IMR-90 (cell line): ENCODE data around the gene DOCK2. TPM values are rescaled to one million over a fixed set of nuclear protein-coding genes. Genes with fewer than 3 reads are reported as not detected.

Experiments
- ATAC-seq: fragments of 200-7000 bp; cut with Tn5 transposase; 2 replicates; pipeline ENCODE4 v1.9.1; 2020; ENCODE audit warnings: low read depth, mild to moderate bottlenecking, moderate library complexity
- BruUV-seq: library from RNA; stranded (reverse); fragments of 400-500 nt; replicated peaks from 2 replicates; lab custom pipeline; 2021; lab: Mats Ljungman, UMichigan
- CTCF ChIA-PET: fragments of 300-600 bp; formaldehyde crosslinking; extraction: SDS; loops from one replicate; lab custom pipeline; 2021; ENCODE audit warnings: antibody characterized with exemption; lab: Yijun Ruan, JAX
- POLR2A ChIA-PET: fragments of 300-600 bp; sonication (Branson Sonifier 250); formaldehyde crosslinking; loops from one replicate; lab custom pipeline; 2022; ENCODE audit warnings: antibody characterized with exemption; ENCODE audit not compliant: unreplicated experiment; lab: Charles Lee
- DNase-seq: peaks from one replicate; pipeline ENCODE4 v3.0.0; 2013
- H2AFZ ChIP-seq: replicated peaks from 2 replicates; pipeline ENCODE3; 2013; ENCODE audit warnings: low read length, mild to moderate bottlenecking; ENCODE audit not compliant: poor library complexity
- H2AK5ac ChIP-seq: 2 replicates; pipeline ENCODE4 v1.6.1; 2013; ENCODE audit warnings: low read depth, low read length, inconsistent platforms
- H2AK9ac ChIP-seq: replicated peaks from 2 replicates; pipeline ENCODE3; 2013; ENCODE audit warnings: mild to moderate bottlenecking, low read depth, low read length, moderate library complexity; ENCODE audit not compliant: poor library complexity
- H2BK120ac ChIP-seq: 2 replicates; pipeline ENCODE4 v1.6.1; 2013; ENCODE audit warnings: low read depth, low read length, inconsistent platforms
- H2BK15ac ChIP-seq: 3 replicates; pipeline ENCODE4 v1.6.1; 2013; ENCODE audit warnings: low read depth, low read length, inconsistent platforms
- H2BK20ac ChIP-seq: 2 replicates; pipeline ENCODE4 v1.6.1; 2013; ENCODE audit warnings: low read depth, mild to moderate bottlenecking, inconsistent platforms, low read length, moderate library complexity
- H2BK5ac ChIP-seq: 2 replicates; pipeline ENCODE4 v1.6.1; 2013; ENCODE audit warnings: mild to moderate bottlenecking, low read depth, low read length, inconsistent platforms; ENCODE audit not compliant: poor library complexity, severe bottlenecking
- H3K14ac ChIP-seq: replicated peaks from 2 replicates; pipeline ENCODE4 v1.6.1; 2013; ENCODE audit warnings: low read depth, low read length, inconsistent platforms
- H3K18ac ChIP-seq: 2 replicates; pipeline ENCODE4 v1.6.1; 2013; ENCODE audit warnings: low read depth, low read length, control low read depth
- H3K23ac ChIP-seq: 2 replicates; pipeline ENCODE4 v1.6.1; 2013; ENCODE audit warnings: low read depth, low read length, inconsistent platforms
- H3K27ac ChIP-seq: 2 replicates; pipeline ENCODE4 v1.5.1; 2013; ENCODE audit warnings: mild to moderate bottlenecking, control low read depth, low read length; ENCODE audit not compliant: insufficient read depth
- H3K27me3 ChIP-seq: 2 replicates; pipeline ENCODE4 v1.6.1; 2013; ENCODE audit warnings: low read length; ENCODE audit not compliant: control insufficient read depth, insufficient read depth
- H3K36me3 ChIP-seq: 2 replicates; pipeline ENCODE4 v1.6.1; 2013; ENCODE audit warnings: low read length, mixed read lengths; ENCODE audit not compliant: control insufficient read depth, insufficient read depth
- H3K4ac ChIP-seq: 2 replicates; pipeline ENCODE4 v1.6.1; 2013; ENCODE audit warnings: low read depth, low read length, inconsistent platforms
- H3K4me1 ChIP-seq: 2 replicates; pipeline ENCODE4 v1.6.1; 2013; ENCODE audit warnings: low read length, mixed read lengths; ENCODE audit not compliant: control insufficient read depth, insufficient read depth
- H3K4me2 ChIP-seq: 2 replicates; pipeline ENCODE4 v1.6.1; 2013; ENCODE audit warnings: low read depth, mild to moderate bottlenecking, control low read depth, low read length, moderate library complexity
- H3K4me3 ChIP-seq: 2 replicates; pipeline ENCODE4 v1.5.1; 2013; ENCODE audit warnings: low read depth, mild to moderate bottlenecking, control low read depth, low read length, moderate library complexity; ENCODE audit not compliant: insufficient read depth
- H3K56ac ChIP-seq: 2 replicates; pipeline ENCODE4 v1.6.1; 2013; ENCODE audit warnings: low read length, inconsistent platforms; ENCODE audit not compliant: insufficient read depth; ENCODE audit errors: extremely low read depth
- H3K79me1 ChIP-seq, 2 experiments: 2 replicates each; pipeline ENCODE4 v1.6.1; 2013; ENCODE audit warnings: low read length in 2 of 2, inconsistent platforms in 1 of 2, low read depth in 1 of 2
- H3K9ac ChIP-seq: 2 replicates; pipeline ENCODE4 v1.6.1; 2013; ENCODE audit warnings: low read depth, low read length, control low read depth
- H3K9me1 ChIP-seq: 2 replicates; pipeline ENCODE4 v1.6.1; 2013; ENCODE audit warnings: low read length, inconsistent platforms; ENCODE audit not compliant: insufficient read depth
- H3K9me3 ChIP-seq: 2 replicates; pipeline ENCODE4 v1.6.1; 2013; ENCODE audit warnings: low read length; ENCODE audit not compliant: control insufficient read depth, insufficient read depth
- H4K20me1 ChIP-seq: 2 replicates; pipeline ENCODE4 v1.6.1; 2013; ENCODE audit warnings: low read length, inconsistent platforms; ENCODE audit not compliant: insufficient read depth
- H4K5ac ChIP-seq: 2 replicates; pipeline ENCODE4 v1.6.1; 2013; ENCODE audit warnings: mild to moderate bottlenecking, low read depth, low read length, control low read depth
- H4K8ac ChIP-seq, 2 experiments: 2 replicates each; pipeline ENCODE4 v1.6.1; 2013; ENCODE audit warnings: low read depth in 2 of 2, low read length in 2 of 2, control low read depth in 1 of 2, inconsistent platforms in 1 of 2
- H4K91ac ChIP-seq: 2 replicates; pipeline ENCODE4 v1.6.1; 2013; ENCODE audit warnings: low read depth, low read length, inconsistent platforms; ENCODE audit not compliant: insufficient read depth
- BHLHE40 ChIP-seq: fragments of 150-350 bp; IDR thresholded peaks from 2 replicates; pipeline ENCODE4 v1.6.1; 2016; ENCODE audit warnings: mild to moderate bottlenecking, low read depth, low read length
- CEBPB ChIP-seq: IDR thresholded peaks from 2 replicates; pipeline ENCODE4 v1.6.1; 2012; ENCODE audit warnings: low read depth, low read length, improper control_type of control experiment
- ELK1 ChIP-seq: fragments of 150-350 bp; IDR thresholded peaks from 2 replicates; pipeline ENCODE4 v1.6.1; 2016; ENCODE audit warnings: low read depth, mild to moderate bottlenecking, low read length, moderate library complexity, borderline replicate concordance
- FOS ChIP-seq: fragments of 150-350 bp; IDR thresholded peaks from 2 replicates; pipeline ENCODE4 v1.6.1; 2016; ENCODE audit warnings: low read depth, low read length
- MAFK ChIP-seq: IDR thresholded peaks from 2 replicates; pipeline ENCODE4 v1.6.1; 2012; ENCODE audit warnings: low read depth, low read length, improper control_type of control experiment
- NFE2L2 ChIP-seq: fragments of 150-350 bp; IDR thresholded peaks from 2 replicates; pipeline ENCODE4 v1.6.1; 2016; ENCODE audit warnings: low read depth, mild to moderate bottlenecking, low read length
- POLR2A ChIP-seq: IDR thresholded peaks from 2 replicates; pipeline ENCODE4 v1.6.1; 2012; ENCODE audit warnings: mild to moderate bottlenecking, low read depth, low read length
- RFX5 ChIP-seq: IDR thresholded peaks from 2 replicates; pipeline ENCODE4 v1.8.0; 2012; ENCODE audit warnings: low read depth, mild to moderate bottlenecking, low read length, moderate library complexity
- SMC3 ChIP-seq: fragments of 150-350 bp; IDR thresholded peaks from 2 replicates; pipeline ENCODE4 v1.6.1; 2016; ENCODE audit warnings: low read depth, mild to moderate bottlenecking, antibody characterized with exemption, low read length, moderate library complexity
- USF2 ChIP-seq: fragments of 150-350 bp; IDR thresholded peaks from 2 replicates; pipeline ENCODE4 v1.6.1; 2017; ENCODE audit warnings: mild to moderate bottlenecking, antibody characterized with exemption, low read length, low read depth
- WGBS, 2 experiments: methylation state at CpG; one replicate each; pipeline versions ENCODE4 v1.1.5 to v1.1.7; 2013; ENCODE audit warnings: missing lambda C conversion rate in 2 of 2; ENCODE audit not compliant: insufficient read length in 1 of 2; ENCODE audit errors: extremely low coverage in 2 of 2; 5-methylcytosine and 5-hydroxymethylcytosine counted together
- dilution Hi-C: fragments of 300-500 bp; cut with HindIII; formaldehyde crosslinking; loops from one replicate; pipeline ENCODE4 v1.14.3; 2018; ENCODE audit warnings: low sequenced_read_pairs; ENCODE audit not compliant: unreplicated experiment
- in situ Hi-C: fragments of 300-500 bp; cut with MboI; formaldehyde crosslinking; loops from 3 replicates; pipeline ENCODE4 v1.14.3; 2019; ENCODE audit warnings: low sequenced_read_pairs, inconsistent platforms, mixed read lengths
- intact Hi-C: fragments of 100-400 bp; cut with micrococcal nuclease; formaldehyde crosslinking; loops from 2 replicates; pipeline ENCODE4 v1.10.0; 2022
- polyA plus RNA-seq, 3 experiments: library from polyadenylated mRNA; depleted of rRNA; stranded (reverse); fragments of >200 nt; gene quantifications; 2 replicates each; pipeline ENCODE4 v1.2.3, GENCODE V29; 2012; ENCODE audit warnings: low replicate concordance in 1 of 3
- total RNA-seq: library from RNA; depleted of rRNA; stranded (reverse); fragments of >200 nt; gene quantifications from 2 replicates; pipeline ENCODE4 v1.2.3, GENCODE V29; 2012

The DOCK2 gene
- total and polyA plus RNA-seq, 2 of the 4 experiments (the other 2 are of a cell fraction): 0.72 to 3.0 TPM

- H2AK9ac ChIP-seq: no peak overlapping the region
- no peak overlapping the region for H2BK15ac ChIP-seq
- H2BK5ac ChIP-seq: no peak overlapping the region
- POLR2A ChIA-PET: no interaction called here
- peaks cover 2% of the 10 kb centered on the region for H3K36me3 ChIP-seq
- no peak overlapping the region for H3K56ac ChIP-seq
- no peak overlapping the region for H2BK20ac ChIP-seq
- dilution Hi-C loops: no loop called here
- H3K4me1 ChIP-seq: peaks cover 2% of the 10 kb centered on the region
- H4K91ac ChIP-seq: no peak overlapping the region
- no peaks in the 10 kb centered on the region for H3K9me3 ChIP-seq
- H3K9me1 ChIP-seq: no peaks in the 10 kb centered on the region
- no peak overlapping the region for H3K27ac ChIP-seq
- TF ChIP-seq SMC3: no peak
- no peak for TF ChIP-seq NFE2L2
- TF ChIP-seq CEBPB: no peak
- TF ChIP-seq RFX5: no peak
- no peak for TF ChIP-seq FOS
- TF ChIP-seq BHLHE40: no peak
- no peak for TF ChIP-seq POLR2A
- no peak for TF ChIP-seq USF2
- TF ChIP-seq MAFK: no peak
- TF ChIP-seq ELK1: no peak
- no peak overlapping the region for H3K14ac ChIP-seq
- no peaks in the 10 kb centered on the region for H4K20me1 ChIP-seq
- CTCF ChIA-PET: interaction anchor here (1.1 kb wide), 1 partner anchor 23 kb away, joined by 3 read pairs; no protein-coding TSS in a partner anchor
- H2BK120ac ChIP-seq: no peak overlapping the region
- H3K4me3 ChIP-seq: no peak overlapping the region
- H3K18ac ChIP-seq: no peak overlapping the region
- H3K27me3 ChIP-seq: no peaks in the 10 kb centered on the region
- intact Hi-C loops: loop anchor here (5.0 kb wide), 1 partner anchor 117 kb away; no protein-coding TSS in a partner anchor
- no peak overlapping the region for H3K4me2 ChIP-seq
- H4K8ac ChIP-seq: no peak overlapping the region
- BruUV-seq: no TSS peak
- no peak overlapping the region for H4K5ac ChIP-seq
- H2AK5ac ChIP-seq: no peak overlapping the region
- no peak for DNase-seq
- no peak overlapping the region for H3K23ac ChIP-seq
- no peak overlapping the region for H3K9ac ChIP-seq
- H3K79me1 ChIP-seq: peaks cover 0 to 3% of the 10 kb centered on the region in 2 experiments; a peak in 2 of 4 replicates
- in situ Hi-C loops: no loop called here
- no peak overlapping the region for H2AFZ ChIP-seq
- H3K4ac ChIP-seq: no peak overlapping the region
- WGBS, 2 experiments: no CpG with 5 or more reads among the region's 1 CpG
- no peak for ATAC-seq
These were observed 227.4 kb downstream of the DOCK2 start for GRCh38 chr5:169864483-169864882.
